ENCODE data around the gene ROCK1. TPM values are rescaled to one million over a fixed set of nuclear protein-coding genes. Genes with fewer than 3 reads are reported as not detected.

The ROCK1 gene
- polyA plus RNA-seq, 1 of the 3 experiments (the other 2 are of a cell fraction) = 4.9 TPM

DNA sequence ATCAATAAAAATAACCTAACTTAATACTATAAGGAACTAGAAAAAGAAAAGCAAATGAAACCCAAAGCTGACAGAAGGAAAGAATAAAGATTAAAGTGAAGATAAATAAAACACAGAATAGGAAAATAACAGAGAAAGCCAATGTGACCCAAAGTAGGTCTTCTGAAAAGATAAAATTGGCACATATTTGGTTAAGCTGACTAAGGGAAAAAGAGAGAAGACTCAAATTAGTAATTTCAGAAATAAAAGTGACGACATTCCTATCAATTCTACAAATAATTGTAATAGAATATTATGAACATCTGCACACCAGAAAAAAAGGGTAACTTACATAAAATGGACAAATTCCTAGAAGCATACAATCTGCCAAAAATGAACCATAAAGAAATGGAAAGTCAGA, 30.2 kb downstream of the ROCK1 start (continued):
- TF ChIP-seq, protein P1, sequence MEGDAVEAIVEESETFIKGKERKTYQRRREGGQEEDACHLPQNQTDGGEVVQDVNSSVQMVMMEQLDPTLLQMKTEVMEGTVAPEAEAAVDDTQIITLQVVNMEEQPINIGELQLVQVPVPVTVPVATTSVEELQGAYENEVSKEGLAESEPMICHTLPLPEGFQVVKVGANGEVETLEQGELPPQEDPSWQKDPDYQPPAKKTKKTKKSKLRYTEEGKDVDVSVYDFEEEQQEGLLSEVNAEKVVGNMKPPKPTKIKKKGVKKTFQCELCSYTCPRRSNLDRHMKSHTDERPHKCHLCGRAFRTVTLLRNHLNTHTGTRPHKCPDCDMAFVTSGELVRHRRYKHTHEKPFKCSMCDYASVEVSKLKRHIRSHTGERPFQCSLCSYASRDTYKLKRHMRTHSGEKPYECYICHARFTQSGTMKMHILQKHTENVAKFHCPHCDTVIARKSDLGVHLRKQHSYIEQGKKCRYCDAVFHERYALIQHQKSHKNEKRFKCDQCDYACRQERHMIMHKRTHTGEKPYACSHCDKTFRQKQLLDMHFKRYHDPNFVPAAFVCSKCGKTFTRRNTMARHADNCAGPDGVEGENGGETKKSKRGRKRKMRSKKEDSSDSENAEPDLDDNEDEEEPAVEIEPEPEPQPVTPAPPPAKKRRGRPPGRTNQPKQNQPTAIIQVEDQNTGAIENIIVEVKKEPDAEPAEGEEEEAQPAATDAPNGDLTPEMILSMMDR (IDR thresholded peaks at IDR 0.05) = no peak
- no peak for TF ChIP-seq YY1 (IDR thresholded peaks at IDR 0.05; ENCODE audit: low read depth)

DNA sequence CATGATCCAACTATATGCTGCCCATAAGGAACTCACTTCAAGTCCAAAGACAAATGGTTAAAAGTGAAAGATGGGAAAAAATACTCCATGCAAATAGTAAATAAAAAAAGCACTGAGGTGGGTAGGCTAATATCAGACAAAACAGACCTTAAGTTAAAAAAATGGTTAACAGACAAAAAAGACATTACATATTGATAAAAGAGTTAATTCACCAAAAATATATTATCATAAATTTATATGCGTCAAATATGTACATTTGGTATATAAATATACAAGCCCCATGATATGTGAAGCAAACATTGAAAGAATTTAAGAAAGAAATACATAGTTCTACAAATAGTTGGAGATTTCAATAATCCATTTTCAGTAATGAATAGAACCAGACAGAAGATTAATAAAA, 31.0 kb downstream of the ROCK1 start:
- no peaks in the 10 kb centered on the region for H3F3A ChIP-seq (replicated peaks; ENCODE audit: insufficient read depth)
- no peaks in the 10 kb centered on the region; a peak in 1 of 4 replicates for H3K4me1 ChIP-seq (ENCODE audit: control insufficient read depth in 1 of 2, insufficient read depth in 2 of 2, low read depth in 1 of 2, low read length in 1 of 2)
- H2AFZ ChIP-seq (ENCODE audit: low read depth) = no peak overlapping the region
- POLR2A ChIA-PET = no interaction called here
- no peaks in the 10 kb centered on the region for H3K9me2 ChIP-seq
- H4K20me1 ChIP-seq (ENCODE audit: insufficient read depth) = peaks cover 89% of the 10 kb centered on the region
- no peak for DNase-seq
- H3K9ac ChIP-seq = no peak overlapping the region
- peaks cover 12% of the 10 kb centered on the region; the same call in 1 of the 2 replicates for H3K9me3 ChIP-seq
- TF ChIP-seq, protein P2, sequence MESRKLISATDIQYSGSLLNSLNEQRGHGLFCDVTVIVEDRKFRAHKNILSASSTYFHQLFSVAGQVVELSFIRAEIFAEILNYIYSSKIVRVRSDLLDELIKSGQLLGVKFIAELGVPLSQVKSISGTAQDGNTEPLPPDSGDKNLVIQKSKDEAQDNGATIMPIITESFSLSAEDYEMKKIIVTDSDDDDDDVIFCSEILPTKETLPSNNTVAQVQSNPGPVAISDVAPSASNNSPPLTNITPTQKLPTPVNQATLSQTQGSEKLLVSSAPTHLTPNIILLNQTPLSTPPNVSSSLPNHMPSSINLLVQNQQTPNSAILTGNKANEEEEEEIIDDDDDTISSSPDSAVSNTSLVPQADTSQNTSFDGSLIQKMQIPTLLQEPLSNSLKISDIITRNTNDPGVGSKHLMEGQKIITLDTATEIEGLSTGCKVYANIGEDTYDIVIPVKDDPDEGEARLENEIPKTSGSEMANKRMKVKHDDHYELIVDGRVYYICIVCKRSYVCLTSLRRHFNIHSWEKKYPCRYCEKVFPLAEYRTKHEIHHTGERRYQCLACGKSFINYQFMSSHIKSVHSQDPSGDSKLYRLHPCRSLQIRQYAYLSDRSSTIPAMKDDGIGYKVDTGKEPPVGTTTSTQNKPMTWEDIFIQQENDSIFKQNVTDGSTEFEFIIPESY (IDR thresholded peaks at IDR 0.05; ENCODE audit: borderline replicate concordance, low read depth) = no peak
- TF ChIP-seq EP300 (IDR thresholded peaks at IDR 0.05; ENCODE audit: borderline replicate concordance in 1 of 2, low read depth in 1 of 2, low read length in 1 of 2) = no peak
- no peak for TF ChIP-seq JUND (IDR thresholded peaks at IDR 0.05)
- TF ChIP-seq GATA2 (CRISPR knock-in tag; IDR thresholded peaks at IDR 0.05) = no peak
- no peak for TF ChIP-seq NRF1 (IDR thresholded peaks at IDR 0.05; ENCODE audit: low read depth, low read length)
- no peak for TF ChIP-seq FOXJ3 (CRISPR knock-in tag; IDR thresholded peaks at IDR 0.05)
- TF ChIP-seq, protein P3, sequence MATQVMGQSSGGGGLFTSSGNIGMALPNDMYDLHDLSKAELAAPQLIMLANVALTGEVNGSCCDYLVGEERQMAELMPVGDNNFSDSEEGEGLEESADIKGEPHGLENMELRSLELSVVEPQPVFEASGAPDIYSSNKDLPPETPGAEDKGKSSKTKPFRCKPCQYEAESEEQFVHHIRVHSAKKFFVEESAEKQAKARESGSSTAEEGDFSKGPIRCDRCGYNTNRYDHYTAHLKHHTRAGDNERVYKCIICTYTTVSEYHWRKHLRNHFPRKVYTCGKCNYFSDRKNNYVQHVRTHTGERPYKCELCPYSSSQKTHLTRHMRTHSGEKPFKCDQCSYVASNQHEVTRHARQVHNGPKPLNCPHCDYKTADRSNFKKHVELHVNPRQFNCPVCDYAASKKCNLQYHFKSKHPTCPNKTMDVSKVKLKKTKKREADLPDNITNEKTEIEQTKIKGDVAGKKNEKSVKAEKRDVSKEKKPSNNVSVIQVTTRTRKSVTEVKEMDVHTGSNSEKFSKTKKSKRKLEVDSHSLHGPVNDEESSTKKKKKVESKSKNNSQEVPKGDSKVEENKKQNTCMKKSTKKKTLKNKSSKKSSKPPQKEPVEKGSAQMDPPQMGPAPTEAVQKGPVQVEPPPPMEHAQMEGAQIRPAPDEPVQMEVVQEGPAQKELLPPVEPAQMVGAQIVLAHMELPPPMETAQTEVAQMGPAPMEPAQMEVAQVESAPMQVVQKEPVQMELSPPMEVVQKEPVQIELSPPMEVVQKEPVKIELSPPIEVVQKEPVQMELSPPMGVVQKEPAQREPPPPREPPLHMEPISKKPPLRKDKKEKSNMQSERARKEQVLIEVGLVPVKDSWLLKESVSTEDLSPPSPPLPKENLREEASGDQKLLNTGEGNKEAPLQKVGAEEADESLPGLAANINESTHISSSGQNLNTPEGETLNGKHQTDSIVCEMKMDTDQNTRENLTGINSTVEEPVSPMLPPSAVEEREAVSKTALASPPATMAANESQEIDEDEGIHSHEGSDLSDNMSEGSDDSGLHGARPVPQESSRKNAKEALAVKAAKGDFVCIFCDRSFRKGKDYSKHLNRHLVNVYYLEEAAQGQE (IDR thresholded peaks at IDR 0.05; ENCODE audit: low read depth, low read length) = no peak
- TF ChIP-seq, protein P4, sequence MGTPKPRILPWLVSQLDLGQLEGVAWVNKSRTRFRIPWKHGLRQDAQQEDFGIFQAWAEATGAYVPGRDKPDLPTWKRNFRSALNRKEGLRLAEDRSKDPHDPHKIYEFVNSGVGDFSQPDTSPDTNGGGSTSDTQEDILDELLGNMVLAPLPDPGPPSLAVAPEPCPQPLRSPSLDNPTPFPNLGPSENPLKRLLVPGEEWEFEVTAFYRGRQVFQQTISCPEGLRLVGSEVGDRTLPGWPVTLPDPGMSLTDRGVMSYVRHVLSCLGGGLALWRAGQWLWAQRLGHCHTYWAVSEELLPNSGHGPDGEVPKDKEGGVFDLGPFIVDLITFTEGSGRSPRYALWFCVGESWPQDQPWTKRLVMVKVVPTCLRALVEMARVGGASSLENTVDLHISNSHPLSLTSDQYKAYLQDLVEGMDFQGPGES (IDR thresholded peaks at IDR 0.05; ENCODE audit: low read depth, low read length) = no peak
- TF ChIP-seq MEF2A (IDR thresholded peaks at IDR 0.05; ENCODE audit: borderline replicate concordance, low read depth) = no peak
- TF ChIP-seq GABPA (IDR thresholded peaks at IDR 0.05; ENCODE audit: low read depth) = no peak
- no peak for TF ChIP-seq POLR2AphosphoS5 (IDR thresholded peaks at IDR 0.05; ENCODE audit: low read depth, low read length)
- H3K27me3 ChIP-seq (ENCODE audit: insufficient read depth) = no peaks in the 10 kb centered on the region
- H3K36me3 ChIP-seq (replicated peaks in 1 of 2; ENCODE audit: control insufficient read depth in 1 of 2, insufficient read depth in 2 of 2, low read length in 1 of 2) = peaks cover 0 to 24% of the 10 kb centered on the region in 2 experiments
- CTCF ChIA-PET = no interaction called here
- H3K27ac ChIP-seq (ENCODE audit: low read depth in 2 of 2, low read length in 1 of 2) = no peak overlapping the region
- no peak overlapping the region for H3K4me2 ChIP-seq
- H3K4me3 ChIP-seq (ENCODE audit: low read depth in 2 of 2, low read length in 1 of 2) = no peak overlapping the region
- WGBS (ENCODE audit: low lambda C conversion rate) = 95% methylated on average over 1 of the region's 1 CpG
- H3K79me2 ChIP-seq (ENCODE audit: insufficient read depth) = peaks cover 100% of the 10 kb centered on the region
